Neural cell (in vitro differentiated cells): ENCODE results near the gene CAMK2D. TPM values are rescaled to one million over a fixed set of nuclear protein-coding genes. Genes with fewer than 3 reads are reported as not detected.

Experiments
- H2AFZ ChIP-seq: fragments of 200-600, 300-800 bp; sonication (generic), shearing (Covaris generic); 2 replicates; pipeline ENCODE4 v1.6.0; 2014; ENCODE audit warnings: low read depth, mild to moderate bottlenecking, antibody characterized with exemption, low read length, moderate library complexity
- H3F3A ChIP-seq: fragments of 200-600 bp; shearing (Covaris generic); 2 replicates; pipeline ENCODE4 v1.6.1; 2016; ENCODE audit warnings: mild to moderate bottlenecking, moderate library complexity, mixed read lengths, antibody characterized with exemption, low read length; ENCODE audit not compliant: insufficient read depth, poor library complexity, severe bottlenecking
- H3K27ac ChIP-seq: fragments of 200-600, 300-800 bp; sonication (generic), shearing (Covaris generic); 2 replicates; pipeline ENCODE4 v1.5.1; 2014; ENCODE audit warnings: mild to moderate bottlenecking, low read length, moderate library complexity
- H3K27me3 ChIP-seq: fragments of 300-800, 200-600 bp; sonication (generic), shearing (Covaris generic); 2 replicates; pipeline ENCODE4 v1.6.0; 2014; ENCODE audit warnings: mild to moderate bottlenecking, low read depth, low read length, moderate library complexity; ENCODE audit not compliant: insufficient read depth
- H3K36me3 ChIP-seq: fragments of 300-800, 200-600 bp; sonication (generic), shearing (Covaris generic); 2 replicates; pipeline ENCODE4 v1.5.1; 2014; ENCODE audit warnings: mild to moderate bottlenecking, antibody characterized with exemption, low read length, moderate library complexity; ENCODE audit not compliant: insufficient read depth
- H3K4me2 ChIP-seq: fragments of 300-800, 200-600 bp; sonication (generic), shearing (Covaris generic); 2 replicates; pipeline ENCODE4 v1.6.0; 2014; ENCODE audit warnings: mild to moderate bottlenecking, low read length
- H3K4me3 ChIP-seq: fragments of 300-800, 200-600 bp; sonication (generic), shearing (Covaris generic); 2 replicates; pipeline ENCODE4 v1.5.1; 2014; ENCODE audit warnings: mild to moderate bottlenecking, low read length, moderate library complexity
- H3K79me2 ChIP-seq: fragments of 200-600 bp; shearing (Covaris generic); replicated peaks from 2 replicates; pipeline ENCODE4 v1.6.0; 2014; ENCODE audit warnings: mild to moderate bottlenecking, low read length, moderate library complexity; ENCODE audit not compliant: insufficient read depth
- H3K9ac ChIP-seq: fragments of 300-800, 200-600 bp; sonication (generic), shearing (Covaris generic); 2 replicates; pipeline ENCODE4 v1.6.1; 2016; ENCODE audit warnings: mild to moderate bottlenecking, low read length, mixed read lengths
- H3K9me2 ChIP-seq: fragments of 200-600 bp; shearing (Covaris generic); 2 replicates; pipeline ENCODE4 v1.6.1; 2016; ENCODE audit warnings: mild to moderate bottlenecking, low read length, mixed read lengths; ENCODE audit not compliant: insufficient read depth
- H3K9me3 ChIP-seq: fragments of 200-600, 300-800 bp; sonication (generic), shearing (Covaris generic); 2 replicates; pipeline ENCODE4 v1.6.1; 2016; ENCODE audit warnings: mild to moderate bottlenecking, mixed run types, low read length, moderate library complexity, mixed read lengths
- H4K20me1 ChIP-seq: fragments of 200-600 bp; shearing (Covaris generic); 2 replicates; pipeline ENCODE4 v1.6.1; 2016; ENCODE audit warnings: mild to moderate bottlenecking, mixed run types; ENCODE audit not compliant: insufficient read depth
- CTCF ChIP-seq: fragments of 450-650 bp; IDR thresholded peaks from 2 replicates; pipeline ENCODE4 v1.5.1; 2014; ENCODE audit warnings: antibody characterized with exemption, mild to moderate bottlenecking, moderate library complexity; ENCODE audit not compliant: poor library complexity, severe bottlenecking
- EP300 ChIP-seq: fragments of 450-650 bp; conservative IDR thresholded peaks from 2 replicates; pipeline ENCODE4 v1.6.1; 2014; ENCODE audit warnings: antibody characterized with exemption, mild to moderate bottlenecking, moderate library complexity; ENCODE audit not compliant: poor library complexity, severe bottlenecking
- EZH2 ChIP-seq: fragments of 200-600, 300-800 bp; shearing (Covaris generic), sonication (generic); IDR thresholded peaks from 2 replicates; pipeline ENCODE4 v1.6.1; 2014; ENCODE audit warnings: antibody characterized with exemption, low read length, borderline replicate concordance, mild to moderate bottlenecking; ENCODE audit not compliant: insufficient read depth, poor library complexity, severe bottlenecking
- MXI1 ChIP-seq: fragments of 450-650 bp; conservative IDR thresholded peaks from 2 replicates; pipeline ENCODE4 v1.6.1; 2014; ENCODE audit warnings: antibody characterized with exemption, mild to moderate bottlenecking; ENCODE audit not compliant: poor library complexity, severe bottlenecking
- POLR2AphosphoS5 ChIP-seq: IDR thresholded peaks from 2 replicates; pipeline ENCODE4 v1.6.1; 2012
- RAD21 ChIP-seq: fragments of 450-650 bp; conservative IDR thresholded peaks from 2 replicates; pipeline ENCODE4 v1.6.1; 2014; ENCODE audit warnings: antibody characterized with exemption, mild to moderate bottlenecking, moderate library complexity
- SMC3 ChIP-seq: fragments of 450-650 bp; conservative IDR thresholded peaks from 2 replicates; pipeline ENCODE4 v1.6.1; 2014; ENCODE audit warnings: antibody characterized with exemption, mild to moderate bottlenecking, moderate library complexity; ENCODE audit not compliant: poor library complexity
- TAF1 ChIP-seq: IDR thresholded peaks from 2 replicates; pipeline ENCODE4 v1.6.1; 2012; ENCODE audit warnings: low read depth
- polyA plus RNA-seq: library from polyadenylated mRNA; depleted of rRNA; stranded (reverse); fragments of >200 nt; gene quantifications from 2 replicates; pipeline ENCODE4 v1.2.3, GENCODE V29; 2014
- TF ChIP-seq, protein P1 (sequence below): IDR thresholded peaks from 2 replicates; pipeline ENCODE4 v1.6.1; 2012; ENCODE audit warnings: borderline replicate concordance

Gene CAMK2D
- polyA plus RNA-seq, 1 donor from 2014 or later, result 27.1 TPM

DNA sequence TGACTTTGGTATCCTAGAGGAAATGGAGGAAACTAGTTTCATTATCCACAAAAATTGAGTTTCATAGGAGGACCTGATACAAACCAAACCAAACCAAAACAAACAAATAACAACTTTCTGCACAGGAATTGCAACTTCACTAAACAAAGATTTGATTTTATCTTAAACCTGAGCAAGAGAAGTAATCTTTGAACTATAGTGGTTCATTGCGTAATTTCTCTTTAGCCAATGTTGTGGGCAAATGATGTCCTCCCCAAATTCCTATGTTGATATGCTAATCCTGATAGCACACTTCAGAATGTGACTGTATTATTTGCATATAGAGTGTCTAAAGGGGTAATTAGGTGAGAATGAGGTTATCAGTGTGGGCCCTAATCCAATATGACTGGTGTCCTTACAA is 102.4 kb downstream of the CAMK2D start:
- Histone ChIP-seq H2AFZ (no peak overlapping the region), H3K9ac (no peak overlapping the region), H3K4me2 (no peak overlapping the region), H3K9me3 (no peaks in the 10 kb centered on the region), H3K79me2 (no peaks in the 10 kb centered on the region), H4K20me1 (no peaks in the 10 kb centered on the region), H3K27ac (no peak overlapping the region), H3K9me2 (no peaks in the 10 kb centered on the region), H3K4me3 (no peak overlapping the region), H3K36me3 (no peaks in the 10 kb centered on the region), H3F3A (no peaks in the 10 kb centered on the region), H3K27me3 (no peaks in the 10 kb centered on the region)
- no peak for TF ChIP-seq TAF1
- TF ChIP-seq EZH2, result no peak
- TF ChIP-seq, protein P1, sequence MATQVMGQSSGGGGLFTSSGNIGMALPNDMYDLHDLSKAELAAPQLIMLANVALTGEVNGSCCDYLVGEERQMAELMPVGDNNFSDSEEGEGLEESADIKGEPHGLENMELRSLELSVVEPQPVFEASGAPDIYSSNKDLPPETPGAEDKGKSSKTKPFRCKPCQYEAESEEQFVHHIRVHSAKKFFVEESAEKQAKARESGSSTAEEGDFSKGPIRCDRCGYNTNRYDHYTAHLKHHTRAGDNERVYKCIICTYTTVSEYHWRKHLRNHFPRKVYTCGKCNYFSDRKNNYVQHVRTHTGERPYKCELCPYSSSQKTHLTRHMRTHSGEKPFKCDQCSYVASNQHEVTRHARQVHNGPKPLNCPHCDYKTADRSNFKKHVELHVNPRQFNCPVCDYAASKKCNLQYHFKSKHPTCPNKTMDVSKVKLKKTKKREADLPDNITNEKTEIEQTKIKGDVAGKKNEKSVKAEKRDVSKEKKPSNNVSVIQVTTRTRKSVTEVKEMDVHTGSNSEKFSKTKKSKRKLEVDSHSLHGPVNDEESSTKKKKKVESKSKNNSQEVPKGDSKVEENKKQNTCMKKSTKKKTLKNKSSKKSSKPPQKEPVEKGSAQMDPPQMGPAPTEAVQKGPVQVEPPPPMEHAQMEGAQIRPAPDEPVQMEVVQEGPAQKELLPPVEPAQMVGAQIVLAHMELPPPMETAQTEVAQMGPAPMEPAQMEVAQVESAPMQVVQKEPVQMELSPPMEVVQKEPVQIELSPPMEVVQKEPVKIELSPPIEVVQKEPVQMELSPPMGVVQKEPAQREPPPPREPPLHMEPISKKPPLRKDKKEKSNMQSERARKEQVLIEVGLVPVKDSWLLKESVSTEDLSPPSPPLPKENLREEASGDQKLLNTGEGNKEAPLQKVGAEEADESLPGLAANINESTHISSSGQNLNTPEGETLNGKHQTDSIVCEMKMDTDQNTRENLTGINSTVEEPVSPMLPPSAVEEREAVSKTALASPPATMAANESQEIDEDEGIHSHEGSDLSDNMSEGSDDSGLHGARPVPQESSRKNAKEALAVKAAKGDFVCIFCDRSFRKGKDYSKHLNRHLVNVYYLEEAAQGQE, result no peak
- no peak for TF ChIP-seq RAD21
- no peak for TF ChIP-seq POLR2AphosphoS5
- no peak for TF ChIP-seq SMC3
- no peak for TF ChIP-seq MXI1
- TF ChIP-seq CTCF, result no peak
- TF ChIP-seq EP300, result no peak

GRCh38 chr4:113657586-113658233 is 103.8 kb downstream of the CAMK2D start:
- Histone ChIP-seq H3K79me2 (no peaks in the 10 kb centered on the region), H3F3A (no peaks in the 10 kb centered on the region), H3K36me3 (no peaks in the 10 kb centered on the region), H3K9me3 (no peaks in the 10 kb centered on the region), H3K4me3 (no peak overlapping the region), H4K20me1 (no peaks in the 10 kb centered on the region), H3K9ac (no peak overlapping the region), H3K9me2 (no peaks in the 10 kb centered on the region), H3K27ac (no peak overlapping the region), H3K4me2 (no peak overlapping the region), H3K27me3 (no peaks in the 10 kb centered on the region), H2AFZ (no peak overlapping the region)
- TF ChIP-seq TAF1 (no peak), EP300 (no peak), RAD21 (no peak), POLR2AphosphoS5 (no peak), MXI1 (no peak), CTCF (no peak)
